ENCODE results near the gene ZC3H12A.

ZC3H12A gene

GRCh38 chr1:37484325-37485051 lies 10.1 kb downstream of the ZC3H12A start:
- peaks cover 23% of the 10 kb centered on the region for H3K79me2 ChIP-seq (ENCODE audit: control insufficient read depth, insufficient read depth, low read length, unreplicated experiment)
- no peaks in the 10 kb centered on the region for H3K27me3 ChIP-seq (ENCODE audit: insufficient read depth, low read length)
- peaks cover 18% of the 10 kb centered on the region; the same call in 1 of the 2 replicates for H3K36me3 ChIP-seq (ENCODE audit: insufficient read depth, low read length)
- 0 out of 2 replicates have a peak overlapping the region, but pooled peaks have one; percentile 9 for H3K27ac ChIP-seq (ENCODE audit: low read depth, low read length)
- H3K4me1 ChIP-seq (ENCODE audit: control insufficient read depth, insufficient read depth, low read length, unreplicated experiment), result peaks cover 38% of the 10 kb centered on the region
- H3K4me3 ChIP-seq (ENCODE audit: low read depth, low read length), result no peak overlapping the region
- no peak overlapping the region for H2AFZ ChIP-seq (ENCODE audit: low read length, unreplicated experiment)

GRCh38 chr1:37485902-37486679 lies 11.7 kb downstream of the ZC3H12A start:
- Histone ChIP-seq H3K36me3 (ENCODE audit: insufficient read depth, low read length) (peaks cover 12% of the 10 kb centered on the region; the same call in 1 of the 2 replicates), H3K79me2 (ENCODE audit: control insufficient read depth, insufficient read depth, low read length, unreplicated experiment) (peaks cover 7% of the 10 kb centered on the region), H2AFZ (ENCODE audit: low read length, unreplicated experiment) (no peak overlapping the region), H3K27ac (ENCODE audit: low read depth, low read length) (peak overlapping the region; percentile 78), H3K27me3 (ENCODE audit: insufficient read depth, low read length) (no peaks in the 10 kb centered on the region), H3K4me3 (ENCODE audit: low read depth, low read length) (no peak overlapping the region), H3K4me1 (ENCODE audit: control insufficient read depth, insufficient read depth, low read length, unreplicated experiment) (peaks cover 24% of the 10 kb centered on the region)

GRCh38 chr1:37486680-37487618 lies 12.6 kb downstream of the ZC3H12A start:
- Histone ChIP-seq H3K4me1 (ENCODE audit: control insufficient read depth, insufficient read depth, low read length, unreplicated experiment) (peaks cover 24% of the 10 kb centered on the region), H3K27me3 (ENCODE audit: insufficient read depth, low read length) (no peaks in the 10 kb centered on the region), H3K79me2 (ENCODE audit: control insufficient read depth, insufficient read depth, low read length, unreplicated experiment) (no peaks in the 10 kb centered on the region), H2AFZ (ENCODE audit: low read length, unreplicated experiment) (no peak overlapping the region), H3K36me3 (ENCODE audit: insufficient read depth, low read length) (peaks cover 7% of the 10 kb centered on the region; the same call in 1 of the 2 replicates), H3K4me3 (ENCODE audit: low read depth, low read length) (no peak overlapping the region), H3K27ac (ENCODE audit: low read depth, low read length) (peak overlapping the region; percentile 78)

GRCh38 chr1:37487619-37487984 lies 13.2 kb downstream of the ZC3H12A start:
- no peaks in the 10 kb centered on the region for H3K79me2 ChIP-seq (ENCODE audit: control insufficient read depth, insufficient read depth, low read length, unreplicated experiment)
- H2AFZ ChIP-seq (ENCODE audit: low read length, unreplicated experiment), result no peak overlapping the region
- H3K36me3 ChIP-seq (ENCODE audit: insufficient read depth, low read length), result peaks cover 8% of the 10 kb centered on the region; the same call in 1 of the 2 replicates
- no peaks in the 10 kb centered on the region for H3K27me3 ChIP-seq (ENCODE audit: insufficient read depth, low read length)
- H3K4me3 ChIP-seq (ENCODE audit: low read depth, low read length), result no peak overlapping the region
- peaks cover 24% of the 10 kb centered on the region for H3K4me1 ChIP-seq (ENCODE audit: control insufficient read depth, insufficient read depth, low read length, unreplicated experiment)
- H3K27ac ChIP-seq (ENCODE audit: low read depth, low read length), result peak overlapping the region; percentile 78

GRCh38 chr1:37493336-37494098 lies 19.1 kb downstream of the ZC3H12A start:
- Histone ChIP-seq H3K27me3 (ENCODE audit: insufficient read depth, low read length) (no peaks in the 10 kb centered on the region), H3K79me2 (ENCODE audit: control insufficient read depth, insufficient read depth, low read length, unreplicated experiment) (no peaks in the 10 kb centered on the region), H3K27ac (ENCODE audit: low read depth, low read length) (no peak overlapping the region), H3K36me3 (ENCODE audit: insufficient read depth, low read length) (peaks cover 13% of the 10 kb centered on the region), H2AFZ (ENCODE audit: low read length, unreplicated experiment) (no peak overlapping the region), H3K4me3 (ENCODE audit: low read depth, low read length) (no peak overlapping the region), H3K4me1 (ENCODE audit: control insufficient read depth, insufficient read depth, low read length, unreplicated experiment) (peaks cover 7% of the 10 kb centered on the region)

- no peaks in the 10 kb centered on the region for H3K27me3 ChIP-seq (ENCODE audit: insufficient read depth, low read length)
- H3K4me3 ChIP-seq (ENCODE audit: low read depth, low read length), result no peak overlapping the region
- H3K27ac ChIP-seq (ENCODE audit: low read depth, low read length), result no peak overlapping the region
- peaks cover 21% of the 10 kb centered on the region for H3K4me1 ChIP-seq (ENCODE audit: control insufficient read depth, insufficient read depth, low read length, unreplicated experiment)
- H3K79me2 ChIP-seq (ENCODE audit: control insufficient read depth, insufficient read depth, low read length, unreplicated experiment), result no peaks in the 10 kb centered on the region
- no peak overlapping the region for H2AFZ ChIP-seq (ENCODE audit: low read length, unreplicated experiment)
- H3K36me3 ChIP-seq (ENCODE audit: insufficient read depth, low read length), result peaks cover 17% of the 10 kb centered on the region
Observed at GRCh38 chr1:37495875-37496274, 21.5 kb downstream of the ZC3H12A start.

GRCh38 chr1:37497832-37498231 lies 23.5 kb downstream of the ZC3H12A start:
- Histone ChIP-seq H3K4me1 (ENCODE audit: control insufficient read depth, insufficient read depth, low read length, unreplicated experiment) (peaks cover 21% of the 10 kb centered on the region), H2AFZ (ENCODE audit: low read length, unreplicated experiment) (no peak overlapping the region), H3K27ac (ENCODE audit: low read depth, low read length) (no peak overlapping the region), H3K27me3 (ENCODE audit: insufficient read depth, low read length) (no peaks in the 10 kb centered on the region), H3K4me3 (ENCODE audit: low read depth, low read length) (no peak overlapping the region), H3K79me2 (ENCODE audit: control insufficient read depth, insufficient read depth, low read length, unreplicated experiment) (no peaks in the 10 kb centered on the region), H3K36me3 (ENCODE audit: insufficient read depth, low read length) (peaks cover 17% of the 10 kb centered on the region)

GRCh38 chr1:37498872-37499617 lies 24.7 kb downstream of the ZC3H12A start:
- no peak overlapping the region for H3K4me3 ChIP-seq (ENCODE audit: low read depth, low read length)
- no peaks in the 10 kb centered on the region for H3K79me2 ChIP-seq (ENCODE audit: control insufficient read depth, insufficient read depth, low read length, unreplicated experiment)
- no peaks in the 10 kb centered on the region for H3K27me3 ChIP-seq (ENCODE audit: insufficient read depth, low read length)
- no peak overlapping the region for H2AFZ ChIP-seq (ENCODE audit: low read length, unreplicated experiment)
- H3K36me3 ChIP-seq (ENCODE audit: insufficient read depth, low read length), result peaks cover 15% of the 10 kb centered on the region
- H3K27ac ChIP-seq (ENCODE audit: low read depth, low read length), result peak overlapping the region; percentile 81
- peaks cover 21% of the 10 kb centered on the region for H3K4me1 ChIP-seq (ENCODE audit: control insufficient read depth, insufficient read depth, low read length, unreplicated experiment)

- no peaks in the 10 kb centered on the region for H3K27me3 ChIP-seq (ENCODE audit: insufficient read depth, low read length)
- no peak overlapping the region for H2AFZ ChIP-seq (ENCODE audit: low read length, unreplicated experiment)
- H3K4me3 ChIP-seq (ENCODE audit: low read depth, low read length), result no peak overlapping the region
- no peak overlapping the region for H3K27ac ChIP-seq (ENCODE audit: low read depth, low read length)
- H3K36me3 ChIP-seq (ENCODE audit: insufficient read depth, low read length), result peaks cover 20% of the 10 kb centered on the region
- H3K4me1 ChIP-seq (ENCODE audit: control insufficient read depth, insufficient read depth, low read length, unreplicated experiment), result peaks cover 21% of the 10 kb centered on the region
- peaks cover 6% of the 10 kb centered on the region for H3K79me2 ChIP-seq (ENCODE audit: control insufficient read depth, insufficient read depth, low read length, unreplicated experiment)
Observed at GRCh38 chr1:37501661-37502060, 27.3 kb downstream of the ZC3H12A start.
